HG03025 (cell line): Measurements from ENCODE around the gene TMEM74B.

ENCODE experiments used
- ATAC-seq: cut with Tn5 transposase; IDR thresholded peaks from one replicate; pipeline ENCODE4 v1.9.1; 2021; ENCODE audit warnings: mild to moderate bottlenecking, moderate library complexity; ENCODE audit not compliant: unreplicated experiment, low FRiP score

TMEM74B gene

GRCh38 chr20:1206366-1207148 is 21.8 kb upstream of the TMEM74B start:
- ATAC-seq: no peak

DNA sequence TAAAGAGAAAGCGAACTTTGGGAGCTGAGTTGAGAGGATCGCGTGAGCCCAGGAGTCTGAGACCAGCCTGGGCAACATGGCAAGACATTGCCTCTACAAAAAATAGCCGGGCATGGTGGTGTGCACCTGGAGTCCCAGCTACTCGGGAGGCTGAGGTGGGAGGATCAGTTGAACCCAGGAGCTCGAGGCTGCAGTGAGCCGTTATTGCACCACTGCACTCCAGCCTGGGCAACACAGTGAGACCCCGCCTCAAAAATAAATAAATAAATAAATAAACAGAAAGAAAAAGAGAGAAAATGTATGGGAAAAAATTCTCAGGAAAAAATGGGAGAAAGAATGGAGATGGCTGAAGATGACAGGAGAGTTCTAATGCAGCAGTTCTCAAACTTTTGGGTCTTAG is 21.0 kb upstream of the TMEM74B start:
- ATAC-seq: no peak

GRCh38 chr20:1204576-1204975 is 19.8 kb upstream of the TMEM74B start:
- no peak for ATAC-seq

DNA sequence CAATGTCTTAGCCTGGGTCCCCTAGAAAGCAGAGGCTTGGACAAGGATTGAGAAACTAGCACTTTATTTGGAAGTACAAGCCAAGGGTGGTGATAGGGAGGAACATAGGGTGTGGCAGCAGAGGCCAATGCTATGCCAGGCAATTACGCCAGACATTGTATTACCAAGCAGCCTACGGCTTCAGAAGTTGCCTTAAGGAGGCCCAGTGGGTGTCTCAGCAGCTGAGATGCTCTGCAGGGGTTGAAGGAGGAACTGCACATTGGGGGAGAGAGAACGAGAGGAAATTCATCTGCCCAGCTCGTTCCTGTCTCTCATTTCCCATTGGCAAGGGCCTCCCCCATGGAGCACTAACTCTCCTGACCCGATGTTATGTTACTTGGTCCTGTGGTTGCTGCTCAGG is 19.3 kb upstream of the TMEM74B start:
- no peak for ATAC-seq

DNA sequence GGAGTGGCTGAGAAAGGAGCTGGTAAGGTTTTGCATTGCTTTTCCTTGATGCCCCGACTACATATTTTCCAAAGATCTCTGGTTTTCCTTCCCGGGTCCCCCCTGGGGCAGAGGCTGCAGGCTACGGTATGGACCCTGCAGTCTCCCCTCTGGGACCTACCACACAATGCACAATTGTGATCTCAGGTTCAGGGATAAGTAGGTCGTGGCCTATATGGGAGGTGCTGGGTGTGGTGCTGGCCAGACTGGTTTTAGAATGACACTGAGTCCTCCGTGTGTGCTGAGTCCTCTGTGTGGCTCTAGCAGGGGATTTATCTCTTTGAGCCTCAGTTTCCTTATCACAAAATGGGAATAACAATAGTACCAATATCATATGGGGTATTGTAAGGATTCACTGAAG is 18.8 kb upstream of the TMEM74B start:
- no peak for ATAC-seq

DNA sequence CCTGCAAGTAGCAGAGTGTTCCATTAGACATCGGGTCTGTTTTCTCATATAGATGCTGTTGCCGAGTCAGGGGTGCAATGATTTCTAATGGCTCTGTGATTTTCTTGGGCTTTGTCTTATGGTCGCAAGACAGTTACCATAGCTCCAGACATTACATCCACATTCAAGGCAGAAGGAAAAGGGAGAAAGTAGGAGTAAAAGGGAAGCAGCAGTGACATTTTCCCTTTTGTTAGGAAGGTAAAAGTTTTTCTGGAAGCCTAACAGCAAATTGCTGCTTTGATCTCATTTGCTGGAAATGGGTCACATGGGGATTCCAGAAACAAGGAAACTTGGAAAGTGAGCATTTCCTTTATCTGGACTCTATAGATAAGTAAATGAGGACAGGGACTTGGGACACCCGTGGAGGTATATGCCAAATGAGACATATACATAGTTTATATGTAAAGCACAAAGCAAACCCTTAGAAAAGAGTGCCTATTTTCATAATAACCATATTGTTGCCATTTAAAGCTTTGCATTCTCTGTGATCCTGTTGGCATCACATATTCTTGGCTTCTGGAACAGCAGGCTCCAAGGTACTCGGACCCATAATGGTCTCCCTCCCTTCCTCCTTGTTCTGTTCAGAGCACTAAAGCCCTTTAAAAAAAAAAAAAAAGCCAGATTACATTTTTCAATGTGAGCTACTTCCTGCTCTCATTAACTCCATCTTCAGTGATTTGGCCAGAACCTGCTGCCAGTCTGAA is 18.2 kb upstream of the TMEM74B start, which contains the start of gene C20orf202:
TSS of gene C20orf202 (plus strand) at position 693 of the 743 bp plus-strand sequence. CDS start 132 bp downstream, outside the sequence.
- ATAC-seq: no peak

GRCh38 chr20:1199964-1200363 is 15.2 kb upstream of the TMEM74B start:
- no peak for ATAC-seq

DNA sequence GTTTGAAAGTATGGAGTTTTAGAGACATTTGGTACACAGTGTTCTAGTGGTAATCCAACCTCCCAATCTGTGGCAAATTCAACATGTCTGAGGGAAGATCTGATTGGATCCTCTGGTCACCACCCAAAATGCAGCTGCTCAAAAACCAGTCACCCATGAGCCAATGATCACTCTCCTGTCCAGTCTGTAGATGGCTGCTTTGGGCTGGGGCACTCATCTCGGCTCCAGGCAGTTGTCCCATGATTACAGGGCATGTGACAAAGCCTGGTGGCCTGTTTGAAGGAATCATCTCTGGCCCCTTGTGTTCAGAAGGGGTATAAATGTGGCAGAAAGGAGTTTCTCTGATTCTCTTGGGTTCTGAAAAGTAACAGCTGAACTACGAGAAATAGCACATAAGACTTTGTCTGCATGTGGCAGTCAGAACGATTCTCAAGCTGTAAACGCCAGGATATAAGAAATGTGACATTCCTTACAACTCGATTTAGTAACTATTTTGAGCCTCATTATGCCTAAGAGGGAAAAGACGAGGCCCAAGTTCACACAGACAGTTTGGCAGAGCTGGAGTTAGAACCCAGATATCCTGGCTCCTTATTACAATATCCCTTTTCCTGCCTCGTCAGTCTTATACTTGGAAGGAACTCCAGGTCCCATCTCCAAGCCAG is 14.6 kb upstream of the TMEM74B start:
- no peak for ATAC-seq

DNA sequence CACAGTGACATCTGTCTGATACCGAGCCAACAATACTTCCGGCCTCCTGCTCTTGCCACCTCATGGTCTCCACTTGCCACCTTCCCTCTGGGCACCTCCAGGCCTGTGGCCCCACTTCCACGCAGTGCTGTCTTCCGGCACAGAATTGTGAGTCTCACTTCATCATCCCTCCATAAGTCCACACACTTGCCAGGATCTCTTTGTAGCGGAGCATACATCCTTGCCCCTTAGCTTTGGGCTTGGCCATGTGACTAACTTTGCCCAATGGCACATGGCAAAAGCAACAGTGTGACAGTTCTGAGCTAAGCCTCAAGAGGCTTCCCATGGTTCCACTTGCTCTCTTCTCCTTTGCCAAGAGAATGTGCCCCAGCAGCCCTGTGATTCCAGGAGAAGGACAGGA is 14.0 kb upstream of the TMEM74B start:
- no peak for ATAC-seq

DNA sequence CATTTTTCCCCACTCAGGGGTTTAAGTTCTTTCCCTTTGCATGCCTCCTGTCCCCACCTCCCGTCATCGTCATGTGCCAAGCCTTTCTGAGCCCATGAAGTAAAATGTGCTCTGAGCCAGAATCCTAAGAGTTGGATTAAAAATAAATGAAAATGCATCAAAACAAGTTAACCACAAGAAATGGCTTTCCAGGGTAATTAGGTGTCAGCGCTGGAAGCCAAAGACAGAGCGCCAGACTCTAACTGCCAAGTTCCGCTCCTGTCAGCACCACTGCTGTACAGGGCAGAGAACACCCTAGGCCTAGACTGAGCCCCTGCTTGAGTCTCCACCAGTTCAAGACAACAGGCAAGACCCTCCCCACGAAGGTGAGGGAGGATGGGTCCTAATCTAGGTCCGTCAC is 13.0 kb upstream of the TMEM74B start:
- ATAC-seq: no peak

DNA sequence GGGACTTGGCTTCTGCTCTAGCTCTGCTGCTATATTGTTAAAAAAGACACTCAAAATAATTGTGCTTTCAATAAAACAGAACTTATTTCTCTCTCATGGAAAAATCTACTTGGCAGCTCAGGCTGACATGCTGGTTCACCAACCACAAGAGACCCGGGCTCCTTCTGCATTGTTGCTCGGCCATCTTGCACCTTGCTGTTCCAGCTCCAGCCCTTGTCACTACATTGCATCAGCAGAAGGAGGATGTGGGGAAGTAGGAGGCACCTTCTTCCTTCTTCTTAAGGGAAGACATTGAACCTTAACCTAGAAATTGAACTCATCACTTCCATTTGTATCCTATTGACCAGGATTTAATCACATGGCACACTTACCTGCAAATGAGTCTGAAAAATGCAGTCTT is 11.9 kb upstream of the TMEM74B start:
- ATAC-seq: no peak

DNA sequence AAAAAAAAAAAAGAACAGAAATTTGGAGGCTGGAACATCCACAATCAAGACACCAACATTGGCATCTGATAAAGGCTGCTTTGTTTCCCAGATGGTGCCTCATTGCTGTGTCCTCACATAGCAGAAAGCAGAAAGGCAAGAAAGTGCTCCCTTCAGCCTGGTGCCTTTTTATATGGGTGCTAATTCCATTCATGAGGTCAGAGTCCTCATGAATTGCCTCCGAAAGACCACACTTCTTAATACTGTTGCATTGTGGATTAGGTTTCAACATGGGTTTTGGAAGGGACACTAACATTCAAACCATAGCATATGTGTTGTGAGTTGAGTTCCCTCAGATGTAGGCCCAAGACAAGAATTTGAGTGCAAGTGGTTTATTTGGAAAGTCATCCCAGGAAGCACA is 10.4 kb upstream of the TMEM74B start:
- no peak for ATAC-seq

- no peak for ATAC-seq
Measured at GRCh38 chr20:1191299-1191698, 6.5 kb upstream of the TMEM74B start.

DNA sequence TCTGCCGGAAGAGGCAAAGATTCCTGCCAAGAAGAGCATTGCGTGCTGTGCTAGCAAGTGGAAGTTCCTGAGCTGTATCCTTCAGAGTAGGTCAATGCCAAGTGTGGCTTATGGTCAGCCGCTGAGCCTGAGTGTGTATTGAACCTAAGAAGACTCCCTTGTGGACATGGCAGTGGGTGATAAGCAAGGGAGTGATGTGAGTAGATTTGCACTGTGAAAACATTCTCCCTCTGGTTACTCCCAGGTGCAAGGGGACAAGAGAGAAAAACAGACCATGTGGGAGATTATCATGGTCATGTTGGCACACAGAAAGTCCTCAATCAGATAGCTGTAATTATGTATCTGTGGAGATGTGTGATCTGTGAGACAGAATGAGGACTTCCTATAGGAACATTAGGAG is 6.1 kb upstream of the TMEM74B start:
- no peak for ATAC-seq

- no peak for ATAC-seq
Measured at GRCh38 chr20:1189827-1190226, 5.0 kb upstream of the TMEM74B start.

- ATAC-seq: no peak
Measured at GRCh38 chr20:1188347-1188746, 3.6 kb upstream of the TMEM74B start.

DNA sequence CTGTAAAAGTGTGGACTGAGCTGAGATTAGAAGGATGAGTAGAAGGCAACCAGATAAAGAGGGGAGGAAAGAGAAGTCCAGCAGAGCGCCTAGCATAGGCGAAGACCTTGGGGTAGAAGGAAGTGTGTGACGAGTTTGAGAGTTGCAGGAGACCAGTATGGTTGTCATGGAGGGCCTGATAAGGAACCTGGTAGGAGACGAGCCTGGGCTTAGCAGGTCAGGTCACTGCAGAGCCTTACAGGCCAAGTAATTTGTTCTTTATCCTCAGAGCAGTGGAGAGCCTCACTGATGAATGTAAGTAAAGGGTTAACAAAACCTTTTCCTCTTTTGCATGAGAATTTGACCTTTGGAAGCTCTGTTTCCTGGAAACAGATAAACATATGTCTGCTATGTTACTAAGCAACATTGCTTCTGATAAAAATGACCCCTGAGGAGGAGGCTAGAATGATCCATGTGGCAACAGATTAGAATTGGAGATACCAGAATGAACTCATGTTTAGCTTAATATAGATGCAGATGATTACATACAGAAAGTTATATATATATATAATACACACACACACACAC is 2.9 kb upstream of the TMEM74B start:
- no peak for ATAC-seq

DNA sequence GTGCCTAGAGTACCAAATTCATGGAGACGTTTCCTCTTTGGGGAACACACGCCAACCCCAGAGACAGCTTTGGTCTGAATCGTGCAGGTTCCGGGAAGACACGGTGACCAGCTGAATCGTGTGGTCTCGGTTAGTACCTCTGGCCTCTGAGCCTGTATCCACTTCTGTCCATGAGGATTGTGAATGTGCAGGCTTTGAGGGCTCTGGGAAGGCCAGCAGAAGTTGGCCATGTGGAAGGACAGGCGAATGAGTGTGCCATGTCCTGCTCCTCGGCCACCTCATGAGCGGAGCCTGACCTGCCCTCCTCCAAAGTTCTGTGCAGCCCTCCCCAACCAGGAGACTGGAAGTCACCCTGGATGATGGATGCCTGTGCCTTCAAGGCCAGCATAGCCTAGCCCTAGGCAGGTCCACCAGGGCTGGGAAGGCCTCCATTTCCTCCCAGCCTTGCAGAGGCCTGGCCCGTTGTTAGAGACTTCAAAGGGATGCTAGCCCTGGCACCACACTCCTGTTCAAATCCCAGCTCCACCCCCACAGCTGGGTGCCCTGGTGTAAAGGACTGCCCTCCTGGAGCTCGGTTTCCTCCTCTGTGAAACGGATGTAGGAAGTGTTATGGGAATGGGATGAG is 1.7 kb upstream of the TMEM74B start:
- no peak for ATAC-seq

DNA sequence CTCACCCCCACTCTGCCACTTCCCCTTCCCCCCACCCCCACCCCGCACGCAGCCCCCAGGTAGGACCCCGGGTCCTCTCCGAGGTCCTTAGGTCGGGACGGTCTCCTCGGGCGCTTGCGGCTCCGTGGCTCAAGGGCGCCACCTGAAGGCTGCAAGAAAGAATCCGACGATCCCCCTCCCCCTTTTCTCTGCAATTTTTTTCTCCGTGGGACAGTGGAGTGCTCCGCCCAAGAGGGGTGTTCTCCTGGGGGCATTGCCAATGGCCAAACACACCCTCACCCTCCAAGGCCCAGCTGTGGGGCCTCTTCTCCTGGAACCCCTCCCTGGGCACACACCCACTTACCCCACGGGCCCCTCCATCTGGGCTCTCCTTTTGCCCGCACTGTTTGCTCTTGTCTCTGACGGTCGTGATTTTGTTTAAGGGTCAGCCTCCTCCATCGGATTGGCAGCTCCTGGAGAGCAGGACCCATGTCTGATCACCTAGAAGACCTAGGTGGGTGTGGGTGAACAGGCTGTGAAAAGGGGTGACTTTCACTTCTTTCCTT is 1.1 kb upstream of the TMEM74B start:
- no peak for ATAC-seq

GRCh38 chr20:1185316-1185741 is 548 bp upstream of the TMEM74B start:
- no peak for ATAC-seq
